Spleen (tissue), 11 donors: ENCODE measurements around the gene GJC2. TPM values are rescaled to one million over a fixed set of nuclear protein-coding genes. Genes with fewer than 3 reads are reported as not detected.

ENCODE experiments used
- DNase-seq: peaks from one replicate; pipeline ENCODE4 v3.0.0-alpha.2; 2020
- H3K27ac ChIP-seq, 8 donors: fragments of 200-600 bp; sonication (generic) in 7 of 8; 1 replicate in 4 of 8; 2 replicates in 4 of 8; pipeline versions ENCODE4 v1.5.0 to v1.8.0; 2016 to 2021; ENCODE audit warnings: inconsistent platforms in 4 of 8, mild to moderate bottlenecking in 4 of 8, moderate library complexity in 1 of 8
- H3K27me3 ChIP-seq, 7 donors: fragments of 200-600 bp; sonication (generic) in 6 of 7; replicated peaks in 1 of 7; 1 replicate in 4 of 7; 2 replicates in 3 of 7; pipeline versions ENCODE4 v1.5.0 to v1.8.0; 2016 to 2021; ENCODE audit warnings: inconsistent platforms in 3 of 7, mild to moderate bottlenecking in 1 of 7
- H3K36me3 ChIP-seq, 6 donors: fragments of 200-600 bp; sonication (generic) in 5 of 6; 1 replicate in 4 of 6; 2 replicates in 2 of 6; pipeline versions ENCODE4 v1.5.0 to v1.8.0; 2016 to 2021; ENCODE audit warnings: inconsistent platforms in 2 of 6
- H3K4me1 ChIP-seq, 6 donors: fragments of 200-600 bp; sonication (generic) in 5 of 6; 1 replicate in 3 of 6; 2 replicates in 3 of 6; pipeline versions ENCODE4 v1.5.0 to v1.8.0; 2016 to 2021; ENCODE audit warnings: inconsistent platforms in 3 of 6
- H3K4me3 ChIP-seq, 8 donors: fragments of 200-600 bp; sonication (generic) in 7 of 8; 1 replicate in 4 of 8; 2 replicates in 4 of 8; pipeline versions ENCODE4 v1.5.0 to v1.8.0; 2016 to 2021; ENCODE audit warnings: inconsistent platforms in 4 of 8, mild to moderate bottlenecking in 4 of 8, moderate library complexity in 2 of 8
- H3K9me3 ChIP-seq, 8 donors: fragments of 200-600 bp; sonication (generic) in 7 of 8; 1 replicate in 4 of 8; 2 replicates in 4 of 8; pipeline versions ENCODE4 v1.5.0 to v1.8.0; 2016 to 2021; ENCODE audit warnings: inconsistent platforms in 4 of 8
- CTCF ChIP-seq, 11 experiments: fragments of 200-600 bp in 7 of 11; fragments of 450-650 bp in 4 of 11; sonication (generic) in 4 of 11; IDR thresholded peaks in 8 of 11; conservative IDR thresholded peaks in 3 of 11; 1 replicate in 7 of 11; 2 replicates in 4 of 11; pipeline versions ENCODE4 v1.4.0 to v1.8.0; 2016 to 2021; ENCODE audit warnings: antibody characterized with exemption in 11 of 11, inconsistent platforms in 4 of 11, mild to moderate bottlenecking in 1 of 11
- POLR2A ChIP-seq, 3 donors: fragments of 450-650 bp; IDR thresholded peaks; one replicate each; pipeline ENCODE4 v1.5.1; 2017; ENCODE audit warnings: antibody characterized with exemption in 3 of 3, mild to moderate bottlenecking in 1 of 3
- POLR2AphosphoS5 ChIP-seq, 3 donors: sonication (generic); formaldehyde crosslinking; IDR thresholded peaks; one replicate each; pipeline ENCODE4 v1.5.1; 2017; ENCODE audit warnings: antibody characterized with exemption in 3 of 3
- WGBS, 5 donors: extraction: QIAGEN DNeasy Blood & Tissue Kit in 3 of 5; methylation state at CpG; one replicate each; pipeline versions ENCODE4 v1.1.5 to v1.1.7; 2013 to 2018; 5-methylcytosine and 5-hydroxymethylcytosine counted together
- intact Hi-C: fragments of 100-400 bp; cut with DNase I; formaldehyde crosslinking; loops from one replicate; pipeline ENCODE4 v1.15.0; 2023; ENCODE audit warnings: low total_unique reads
- polyA plus RNA-seq, 3 donors: library from polyadenylated mRNA; stranded (reverse); fragments of 200-250 nt; gene quantifications; one replicate each; pipeline ENCODE4 v1.2.1, GENCODE V29; 2013
- total RNA-seq, 7 donors: library from RNA; depleted of rRNA in 3 of 7; stranded (reverse); fragments of >200 nt in 3 of 7; fragmentation: NEBNext Ultra II Directional in 4 of 7; extraction: Animal tissue kit (Norgen Biotek cat#: 25700) in 4 of 7; gene quantifications; one replicate each; pipeline versions ENCODE4 v1.1.0 to v1.2.1, GENCODE V29; 2016 to 2021
- donor health status: healthy with polysubstance abuse.
- donor health status: DM: no; HTN: no; CAD: no; lungs with moderate emphysema.
- donor health status: DM: no; HTN: no; CAD: no.
- donor health status: Bipolar disorder and iron deficiency.
- donor health status: healthy.
- donor health status: DM: no; HTN: no; CAD: no.
- donor health status: DM: yes; HTN: yes; CAD: no.

The GJC2 gene
- total and polyA plus RNA-seq, 10 donors: 0.35 to 3.5 (median 1.3) TPM

GRCh38 chr1:228168563-228169270, 19.0 kb downstream of the GJC2 start:
- no peaks in the 10 kb centered on the region for H3K27me3 ChIP-seq

DNA sequence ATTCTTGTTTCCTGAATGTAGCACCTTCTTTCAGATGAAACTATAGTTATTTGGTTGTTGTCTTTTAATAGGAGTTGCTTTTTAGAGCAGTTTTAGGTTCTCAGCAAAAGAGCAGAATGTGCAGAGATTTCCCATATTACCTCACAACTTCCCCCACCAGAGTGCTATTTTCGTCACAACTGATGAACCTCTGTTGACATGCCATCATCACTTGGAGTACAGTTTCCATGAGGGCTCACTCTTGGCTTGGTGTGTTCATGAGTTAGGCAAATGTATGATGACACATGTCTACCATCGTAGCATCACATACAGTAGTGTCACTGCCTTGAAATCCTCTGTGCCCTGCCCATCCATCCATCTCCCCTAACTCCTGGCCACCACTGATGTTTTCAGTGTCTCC, 19.6 kb downstream of the GJC2 start:
- TF ChIP-seq CTCF (IDR thresholded peaks at IDR 0.05 in 8 of 11, conservative IDR thresholded peaks at IDR 0.05 in 3 of 11) (no peak), POLR2A (IDR thresholded peaks at IDR 0.05) (no peak), POLR2AphosphoS5 (IDR thresholded peaks at IDR 0.05) (no peak)
- Histone ChIP-seq H3K27me3 (no peaks in the 10 kb centered on the region), H3K27ac (no peak overlapping the region), H3K4me1 (peaks cover 7 to 62% (median 20%) of the 10 kb centered on the region in 6 donors), H3K4me3 (no peak overlapping the region), H3K36me3 (peaks cover 0 to 20% (median 0%) of the 10 kb centered on the region in 6 donors), H3K9me3 (peaks cover 0 to under 1% (median 0%) of the 10 kb centered on the region in 8 donors)
- no peak for DNase-seq
- WGBS, 5 donors: 68 to 88% (median 73%) methylated on average over 2 of the region's 2 CpGs
- intact Hi-C loops: no loop called here

More at GRCh38 chr1:228168563-228169270, 19.0 kb downstream of the GJC2 start:
- Histone ChIP-seq H3K36me3 (peaks cover 0 to 20% (median 0%) of the 10 kb centered on the region in 6 donors), H3K4me1 (peaks cover 11 to 68% (median 26%) of the 10 kb centered on the region in 6 donors), H3K4me3 (no peak overlapping the region), H3K27ac (no peak overlapping the region), H3K9me3 (no peaks in the 10 kb centered on the region)
- 81 to 87% (median 83%) methylated on average over 10 to 12 of the region's 12 CpGs for WGBS, 5 donors
- TF ChIP-seq POLR2AphosphoS5 (IDR thresholded peaks at IDR 0.05): no peak
- TF ChIP-seq POLR2A (IDR thresholded peaks at IDR 0.05): no peak
- no peak for TF ChIP-seq CTCF (IDR thresholded peaks at IDR 0.05 in 8 of 11, conservative IDR thresholded peaks at IDR 0.05 in 3 of 11)
- intact Hi-C loops: no loop called here
- peak; percentile 71 for DNase-seq

DNA sequence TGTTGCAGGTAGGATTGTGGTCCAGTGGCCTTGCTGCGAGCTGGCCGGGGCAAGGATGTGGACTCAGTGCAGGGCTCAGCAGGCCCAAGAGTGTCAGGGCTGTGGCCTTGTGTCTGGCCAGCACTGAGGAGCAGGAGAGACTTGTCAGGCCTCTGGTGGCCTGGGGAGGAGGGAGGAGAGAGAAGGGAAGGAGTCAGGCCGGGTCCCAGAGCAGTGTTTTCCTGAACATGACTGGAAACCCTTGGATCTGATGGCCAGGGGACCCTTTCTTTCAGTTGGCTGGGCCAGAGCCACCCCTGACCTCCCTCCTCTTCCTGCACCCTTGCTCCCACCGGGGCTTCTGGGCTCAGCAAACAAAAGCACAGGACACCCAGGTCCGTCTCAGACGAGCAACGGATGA, 20.9 kb downstream of the GJC2 start:
- peaks cover 0 to 4% (median 0%) of the 10 kb centered on the region in 8 donors for H3K9me3 ChIP-seq
- H3K27ac ChIP-seq: no peak overlapping the region
- WGBS, 5 donors: 80 to 94% (median 85%) methylated on average over 6 to 7 of the region's 7 CpGs
- peak; percentile 66 for DNase-seq
- intact Hi-C loops: no loop called here
- no peak for TF ChIP-seq POLR2AphosphoS5 (IDR thresholded peaks at IDR 0.05)
- peaks cover 5 to 32% (median 8%) of the 10 kb centered on the region in 6 donors for H3K36me3 ChIP-seq
- H3K4me1 ChIP-seq: peaks cover 0 to 57% (median 11%) of the 10 kb centered on the region in 6 donors
- no peaks in the 10 kb centered on the region for H3K27me3 ChIP-seq
- H3K4me3 ChIP-seq: no peak overlapping the region

GRCh38 chr1:228171221-228171891, 21.6 kb downstream of the GJC2 start:
- intact Hi-C loops: no loop called here
- DNase-seq: peak; percentile 68
- Histone ChIP-seq H3K9me3 (peaks cover 0 to 4% (median 0%) of the 10 kb centered on the region in 8 donors), H3K27ac (no peak overlapping the region), H3K4me1 (peaks cover 0 to 62% (median 10%) of the 10 kb centered on the region in 6 donors), H3K27me3 (no peaks in the 10 kb centered on the region), H3K36me3 (peaks cover 5 to 33% (median 8%) of the 10 kb centered on the region in 6 donors), H3K4me3 (no peak overlapping the region)
- 70 to 80% (median 74%) methylated on average over 9 to 10 of the region's 10 CpGs for WGBS, 5 donors
- no peak for TF ChIP-seq POLR2A (IDR thresholded peaks at IDR 0.05)
- TF ChIP-seq POLR2AphosphoS5 (IDR thresholded peaks at IDR 0.05): no peak
- no peak for TF ChIP-seq CTCF (IDR thresholded peaks at IDR 0.05 in 8 of 11, conservative IDR thresholded peaks at IDR 0.05 in 3 of 11)
